ENCODE data around the gene TMEM117. TPM values are rescaled to one million over a fixed set of nuclear protein-coding genes. Genes with fewer than 3 reads are reported as not detected.

Gene TMEM117
- total RNA-seq, 5 donors from 2014 or later (not counting 1 experiment from before 2014, with no cell fraction given): 3.3 to 4.4 (median 3.9) TPM

DNA sequence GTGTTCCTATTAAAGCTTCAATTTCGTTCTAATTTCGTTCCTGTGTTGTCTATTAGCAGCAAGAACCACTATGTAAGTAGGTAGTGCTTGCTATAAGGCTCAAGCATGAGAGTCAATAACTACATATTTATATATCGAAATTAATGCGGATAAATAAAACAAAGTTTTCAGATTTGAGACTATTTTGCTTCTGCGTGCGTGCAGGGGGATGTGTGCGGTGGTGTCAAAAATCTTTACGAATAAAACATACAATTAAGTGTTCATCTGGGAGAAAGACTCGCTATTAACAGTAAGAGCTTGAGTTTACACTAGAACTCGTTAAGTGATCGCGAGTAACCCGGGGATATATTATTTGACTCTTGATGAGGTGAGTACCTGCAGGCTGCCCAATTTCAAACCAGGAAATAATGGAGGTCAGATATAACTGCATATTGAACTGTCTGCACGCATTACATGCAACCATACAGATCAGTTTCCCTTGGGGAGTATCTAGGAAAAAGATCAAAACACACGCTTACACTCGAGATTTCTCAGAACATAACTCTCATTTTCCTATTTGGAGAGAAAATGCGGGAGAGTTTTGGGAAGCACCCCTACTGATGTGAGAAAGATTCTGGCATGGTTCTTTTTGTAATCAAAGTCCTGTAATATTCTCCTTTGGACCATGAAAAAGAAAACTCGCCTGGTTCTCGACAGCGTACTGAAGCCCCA lies 30.6 kb upstream of the TMEM117 start:
- Mint-ChIP-seq H3K4me3 (peak overlapping the region; percentile 93 to 100 (median 100)), H3K9me3 (no peaks in the 10 kb centered on the region), H3K4me1 (peaks cover 34 to 55% (median 44%) of the 10 kb centered on the region in 3 donors), H3K27ac (peak overlapping the region; percentile 88 to 91), H3K36me3 (peaks cover 11% of the 10 kb centered on the region), H3K27me3 (no peaks in the 10 kb centered on the region)
- DNase-seq (peak in 4 of 35 experiments; percentile 1 to 45 (median 11)), ATAC-seq (replicated peaks in 1 of 4) (peak in 1 of 4 experiments; percentile 13)
- CTCF ChIA-PET: interaction anchor here in 1 of 2 donors (1.4 to 4.9 kb wide), 3 partner anchors 44 to 78 kb away, joined by 3 to 30 read pairs (median 4); partner anchors contain the start of genes IRAK4 and PUS7L
- Histone ChIP-seq H3K27ac (ENCODE audit: low read length) (peak overlapping the region; percentile 57), H3K27me3 (replicated peaks in 1 of 2; ENCODE audit: control insufficient read depth in 2 of 2, extremely low read depth in 1 of 2, insufficient read depth in 2 of 2, low read length in 1 of 2) (no peaks in the 10 kb centered on the region), H3K4me3 (ENCODE audit: control insufficient read depth in 1 of 2, extremely low read depth in 1 of 2, low read length in 1 of 2) (peak overlapping the region; percentile 89 to 91), H3K36me3 (ENCODE audit: control insufficient read depth in 2 of 2, extremely low read depth in 1 of 2, insufficient read depth in 1 of 2, low read length in 1 of 2) (peaks cover 0 to 22% of the 10 kb centered on the region in 2 donors), H3K9me3 (no peaks in the 10 kb centered on the region), H3K4me1 (ENCODE audit: control insufficient read depth in 1 of 2, extremely low read depth in 1 of 2, insufficient read depth in 2 of 2, low read length in 2 of 2) (peaks cover 0 to 26% of the 10 kb centered on the region in 2 experiments)
- POLR2A ChIA-PET: interaction anchor here (0.9 to 2.7 kb wide), 5 partner anchors 12 to 46 kb away, joined by 3 to 17 read pairs (median 6); partner anchors contain the start of genes IRAK4 (in 2 of the 2), PUS7L (in 2 of the 2) and TMEM117 (in 2 of the 2)
- WGBS (ENCODE audit: insufficient coverage): 0% methylated on average over 8 of the region's 20 CpGs

- H3K4me3 ChIP-seq (ENCODE audit: control insufficient read depth in 1 of 2, extremely low read depth in 1 of 2, low read length in 1 of 2): peak within 1 kb of the TSS; percentile 89 to 91
- ATAC-seq (replicated peaks in 1 of 4): peak; percentile 91 to 93 (median 92)
- H3K4me1 Mint-ChIP-seq: peaks cover 36 to 58% (median 44%) of the 10 kb centered on the region in 3 donors
- no peaks in the 10 kb centered on the region for H3K9me3 ChIP-seq
- H3K36me3 Mint-ChIP-seq: peaks cover 5% of the 10 kb centered on the region
- peak within 1 kb of the TSS; percentile 100 for H3K27ac Mint-ChIP-seq
- peaks cover 0 to 14% of the 10 kb centered on the region in 2 donors for H3K36me3 ChIP-seq (ENCODE audit: control insufficient read depth in 2 of 2, extremely low read depth in 1 of 2, insufficient read depth in 1 of 2, low read length in 1 of 2)
- WGBS (ENCODE audit: insufficient coverage): under 1% methylated on average over 84 of the region's 89 CpGs
- POLR2A ChIA-PET: interaction anchor here (0.9 to 2.7 kb wide), 7 partner anchors 11 to 50 kb away, joined by 3 to 17 read pairs (median 6); partner anchors contain the start of genes IRAK4 (in 2 of the 2), PUS7L (in 2 of the 2) and TMEM117 (in 2 of the 2)
- no peaks in the 10 kb centered on the region for H3K9me3 Mint-ChIP-seq
- no peaks in the 10 kb centered on the region for H3K27me3 ChIP-seq (replicated peaks in 1 of 2; ENCODE audit: control insufficient read depth in 2 of 2, extremely low read depth in 1 of 2, insufficient read depth in 2 of 2, low read length in 1 of 2)
- CTCF ChIA-PET: interaction anchor here in 1 of 2 donors (0.7 to 4.9 kb wide), 7 partner anchors 26 to 77 kb away, joined by 3 to 30 read pairs (median 4); partner anchors contain the start of genes IRAK4, PUS7L and TMEM117
- DNase-seq: peak; percentile 62 to 89 (median 78)
- no peaks in the 10 kb centered on the region for H3K27me3 Mint-ChIP-seq
- peaks cover 0 to 26% of the 10 kb centered on the region in 2 experiments for H3K4me1 ChIP-seq (ENCODE audit: control insufficient read depth in 1 of 2, extremely low read depth in 1 of 2, insufficient read depth in 2 of 2, low read length in 2 of 2)
- H3K27ac ChIP-seq (ENCODE audit: low read length): peak within 1 kb of the TSS; percentile 91
- H3K4me3 Mint-ChIP-seq: peak within 1 kb of the TSS; percentile 93 to 100 (median 100)
These were observed 29.8 kb upstream of the TMEM117 start, which contains the start of gene TWF1 for GRCh38 chr12:43805860-43806736. Gene TWF1 (minus strand): TSS chr12:43806317. CDS start chr12:43806245, 72 bp downstream.

DNA sequence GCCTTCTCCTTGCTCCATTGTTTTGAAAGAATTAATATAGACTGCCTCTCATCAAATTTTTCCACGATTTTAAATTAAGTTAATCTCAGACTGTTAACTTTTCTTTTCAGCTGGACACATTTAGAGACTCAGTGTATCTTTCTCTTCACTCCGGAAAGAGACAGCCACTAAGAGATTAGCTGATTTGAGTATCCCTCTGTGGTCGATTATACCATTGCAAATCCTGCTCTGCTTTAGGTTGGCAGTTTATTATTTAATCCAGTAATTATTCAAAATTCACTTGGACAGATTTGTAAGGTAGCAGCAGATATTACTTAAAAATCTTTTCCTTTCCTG lies 29.2 kb upstream of the TMEM117 start:
- Histone ChIP-seq H3K4me1 (ENCODE audit: control insufficient read depth in 1 of 2, extremely low read depth in 1 of 2, insufficient read depth in 2 of 2, low read length in 2 of 2) (peaks cover 0 to 26% of the 10 kb centered on the region in 2 experiments), H3K4me3 (ENCODE audit: control insufficient read depth in 1 of 2, extremely low read depth in 1 of 2, low read length in 1 of 2) (peak overlapping the region; percentile 89 to 91), H3K36me3 (ENCODE audit: control insufficient read depth in 2 of 2, extremely low read depth in 1 of 2, insufficient read depth in 1 of 2, low read length in 1 of 2) (peaks cover 0 to 13% of the 10 kb centered on the region in 2 donors), H3K9me3 (no peaks in the 10 kb centered on the region), H3K27me3 (replicated peaks in 1 of 2; ENCODE audit: control insufficient read depth in 2 of 2, extremely low read depth in 1 of 2, insufficient read depth in 2 of 2, low read length in 1 of 2) (no peaks in the 10 kb centered on the region), H3K27ac (ENCODE audit: low read length) (peak overlapping the region; percentile 91)
- DNase-seq: no peak
- no peak for ATAC-seq (replicated peaks in 1 of 4)
- no CpG with 5 or more reads among the region's 3 CpGs for WGBS (ENCODE audit: insufficient coverage)
- Mint-ChIP-seq H3K27ac (peak overlapping the region; percentile 100), H3K9me3 (no peaks in the 10 kb centered on the region), H3K4me1 (peaks cover 40 to 62% (median 48%) of the 10 kb centered on the region in 3 donors), H3K4me3 (peak overlapping the region; percentile 93 to 100 (median 100)), H3K36me3 (peaks cover 3% of the 10 kb centered on the region), H3K27me3 (no peaks in the 10 kb centered on the region)
- POLR2A ChIA-PET: interaction anchor here (1.0 to 2.7 kb wide), 5 partner anchors 26 to 51 kb away, joined by 3 to 17 read pairs (median 7); partner anchors contain the start of genes IRAK4 (in 2 of the 2), PUS7L (in 2 of the 2) and TMEM117 (in 1 of the 2)
- CTCF ChIA-PET: interaction anchor here in 1 of 2 donors (0.7 to 4.9 kb wide), 6 partner anchors 26 to 76 kb away, joined by 3 to 30 read pairs (median 4); partner anchors contain the start of gene TMEM117

DNA sequence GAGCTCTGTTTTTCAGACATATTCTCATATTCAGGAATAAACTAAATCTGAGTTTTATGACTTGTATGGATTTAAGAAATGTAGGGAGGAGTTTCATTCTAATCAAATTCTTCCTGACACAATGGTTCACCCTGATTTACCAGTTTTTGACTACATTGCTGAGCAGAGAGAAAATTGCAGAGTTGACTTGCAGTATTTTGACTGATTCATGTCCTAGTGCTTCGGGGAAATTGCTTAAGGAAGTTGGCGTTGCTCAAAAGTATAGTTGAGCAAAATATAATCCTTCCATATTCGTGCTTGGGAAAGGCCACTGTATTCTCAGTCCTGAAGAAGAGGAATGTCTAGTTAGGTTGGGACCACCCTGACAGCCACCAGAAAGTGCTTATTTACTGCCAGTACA lies 28.5 kb upstream of the TMEM117 start:
- no peaks in the 10 kb centered on the region for H3K9me3 ChIP-seq
- H3K27ac Mint-ChIP-seq: peak overlapping the region; percentile 100
- POLR2A ChIA-PET: interaction anchor here (1.7 to 2.7 kb wide), 4 partner anchors 25 to 48 kb away, joined by 6 to 17 read pairs (median 11); partner anchors contain the start of genes IRAK4 (in 2 of the 2), PUS7L (in 2 of the 2) and TMEM117 (in 1 of the 2)
- peaks cover 3% of the 10 kb centered on the region for H3K36me3 Mint-ChIP-seq
- peak overlapping the region; percentile 93 to 100 (median 100) for H3K4me3 Mint-ChIP-seq
- no peak overlapping the region for H3K4me3 ChIP-seq (ENCODE audit: control insufficient read depth in 1 of 2, extremely low read depth in 1 of 2, low read length in 1 of 2)
- CTCF ChIA-PET: interaction anchor here in 1 of 2 donors (0.9 to 4.9 kb wide), 6 partner anchors 10 to 75 kb away, joined by 3 to 30 read pairs (median 4); partner anchors contain the start of gene TMEM117
- peaks cover 0 to 8% of the 10 kb centered on the region in 2 donors for H3K36me3 ChIP-seq (ENCODE audit: control insufficient read depth in 2 of 2, extremely low read depth in 1 of 2, insufficient read depth in 1 of 2, low read length in 1 of 2)
- H3K27ac ChIP-seq (ENCODE audit: low read length): peak overlapping the region; percentile 91
- no peaks in the 10 kb centered on the region for H3K27me3 ChIP-seq (replicated peaks in 1 of 2; ENCODE audit: control insufficient read depth in 2 of 2, extremely low read depth in 1 of 2, insufficient read depth in 2 of 2, low read length in 1 of 2)
- H3K9me3 Mint-ChIP-seq: no peaks in the 10 kb centered on the region
- ATAC-seq (replicated peaks in 1 of 4) (no peak), DNase-seq (no peak)
- H3K4me1 ChIP-seq (ENCODE audit: control insufficient read depth in 1 of 2, extremely low read depth in 1 of 2, insufficient read depth in 2 of 2, low read length in 2 of 2): peaks cover 0 to 26% of the 10 kb centered on the region in 2 experiments
- H3K27me3 Mint-ChIP-seq: no peaks in the 10 kb centered on the region
- 74% methylated on average over 3 of the region's 3 CpGs for WGBS (ENCODE audit: insufficient coverage)
- peaks cover 40 to 64% (median 49%) of the 10 kb centered on the region in 3 donors for H3K4me1 Mint-ChIP-seq

- Mint-ChIP-seq H3K4me1 (peaks cover 8 to 56% (median 20%) of the 10 kb centered on the region in 3 donors), H3K4me3 (no peak overlapping the region), H3K36me3 (no peaks in the 10 kb centered on the region), H3K27ac (peak overlapping the region; percentile 28 to 74), H3K9me3 (no peaks in the 10 kb centered on the region), H3K27me3 (no peaks in the 10 kb centered on the region)
- Histone ChIP-seq H3K36me3 (ENCODE audit: control insufficient read depth in 2 of 2, extremely low read depth in 1 of 2, insufficient read depth in 1 of 2, low read length in 1 of 2) (no peaks in the 10 kb centered on the region), H3K27ac (ENCODE audit: low read length) (no peak overlapping the region), H3K9me3 (no peaks in the 10 kb centered on the region), H3K4me3 (ENCODE audit: control insufficient read depth in 1 of 2, extremely low read depth in 1 of 2, low read length in 1 of 2) (no peak overlapping the region), H3K4me1 (ENCODE audit: control insufficient read depth in 1 of 2, extremely low read depth in 1 of 2, insufficient read depth in 2 of 2, low read length in 2 of 2) (peaks cover 0 to 3% of the 10 kb centered on the region in 2 experiments), H3K27me3 (replicated peaks in 1 of 2; ENCODE audit: control insufficient read depth in 2 of 2, extremely low read depth in 1 of 2, insufficient read depth in 2 of 2, low read length in 1 of 2) (no peaks in the 10 kb centered on the region)
- ATAC-seq (replicated peaks in 1 of 4) (no peak), DNase-seq (no peak)
- WGBS (ENCODE audit: insufficient coverage): no CpG with 5 or more reads among the region's 2 CpGs
- ChIA-PET CTCF (no interaction called here), POLR2A (interaction anchor here in 1 of 2 donors (0.6 kb wide), 1 partner anchor 27 kb away, joined by 4 read pairs; no protein-coding TSS in a partner anchor)
These were observed 23.8 kb upstream of the TMEM117 start for GRCh38 chr12:43812057-43812456.
